Keratinocyte (primary cell): ENCODE data around the gene MRPS35. TPM values are rescaled to one million over a fixed set of nuclear protein-coding genes. Genes with fewer than 3 reads are reported as not detected.

Experiments used
- DNase-seq: peaks from one replicate; pipeline ENCODE4 v3.0.0-alpha.2; 2011; ENCODE audit warnings: low read depth, missing footprints, low spot score
- FAIRE-seq: peaks from 2 replicates; lab custom pipeline; 2011; peaks lifted over from hg19 to GRCh38; lab: Jason Lieb, UNC
- H2AFZ ChIP-seq: 2 replicates; pipeline ENCODE4 v1.6.0; 2012; ENCODE audit warnings: low read length, control low read depth, inconsistent platforms; ENCODE audit not compliant: control insufficient read depth
- H3K27ac ChIP-seq: 2 replicates; pipeline ENCODE4 v1.5.1; 2011; ENCODE audit warnings: low read length; ENCODE audit not compliant: control insufficient read depth, insufficient read depth
- H3K27me3 ChIP-seq: 3 replicates; pipeline ENCODE4 v1.6.0; 2011; ENCODE audit warnings: low read length; ENCODE audit not compliant: control insufficient read depth, insufficient read depth; ENCODE audit errors: extremely low read depth
- H3K36me3 ChIP-seq, 2 experiments: 2 replicates in 1 of 2; 3 replicates in 1 of 2; pipeline ENCODE4 v1.5.1; 2011; ENCODE audit warnings: low read length in 2 of 2, mild to moderate bottlenecking in 1 of 2; ENCODE audit not compliant: control insufficient read depth in 2 of 2, insufficient read depth in 2 of 2; ENCODE audit errors: extremely low read depth in 1 of 2
- H3K4me1 ChIP-seq: 3 replicates; pipeline ENCODE4 v1.5.1; 2011; ENCODE audit warnings: low read length; ENCODE audit not compliant: control insufficient read depth, insufficient read depth; ENCODE audit errors: extremely low read depth
- H3K4me2 ChIP-seq: 3 replicates; pipeline ENCODE4 v1.6.0; 2011; ENCODE audit warnings: low read depth, low read length; ENCODE audit not compliant: control insufficient read depth, insufficient read depth; ENCODE audit errors: extremely low read depth
- H3K4me3 ChIP-seq, 3 experiments: fragments of 200-600 bp in 1 of 3; sonication (generic) in 1 of 3; 2 replicates in 2 of 3; 3 replicates in 1 of 3; pipeline ENCODE4 v1.5.1; 2011 to 2016; ENCODE audit warnings: low read length in 3 of 3, mild to moderate bottlenecking in 3 of 3, control low read depth in 2 of 3, inconsistent platforms in 1 of 3, low read depth in 1 of 3, mixed read lengths in 1 of 3, mixed run types in 1 of 3, moderate library complexity in 1 of 3; ENCODE audit not compliant: control insufficient read depth in 2 of 3, insufficient read depth in 2 of 3; ENCODE audit errors: extremely low read depth in 1 of 3
- H3K79me2 ChIP-seq: 2 replicates; pipeline ENCODE4 v1.6.0; 2012; ENCODE audit warnings: low read length; ENCODE audit not compliant: control insufficient read depth, insufficient read depth
- H3K9ac ChIP-seq: 3 replicates; pipeline ENCODE4 v1.6.0; 2011; ENCODE audit warnings: low read length; ENCODE audit not compliant: control insufficient read depth, insufficient read depth; ENCODE audit errors: extremely low read depth
- H3K9me1 ChIP-seq: 3 replicates; pipeline ENCODE4 v1.6.0; 2011; ENCODE audit warnings: low read length; ENCODE audit not compliant: control insufficient read depth, insufficient read depth; ENCODE audit errors: extremely low read depth
- H3K9me3 ChIP-seq: 2 replicates; pipeline ENCODE4 v1.5.1; 2012; ENCODE audit warnings: low read depth, low read length; ENCODE audit not compliant: control insufficient read depth
- H4K20me1 ChIP-seq: 3 replicates; pipeline ENCODE4 v1.6.0; 2011; ENCODE audit warnings: low read length; ENCODE audit not compliant: control insufficient read depth, insufficient read depth; ENCODE audit errors: extremely low read depth
- CTCF ChIP-seq, 3 experiments: IDR thresholded peaks in 1 of 3; conservative IDR thresholded peaks in 1 of 3; optimal IDR thresholded peaks in 1 of 3; 2 replicates in 2 of 3; 3 replicates in 1 of 3; pipeline versions ENCODE3 to v1.5.1; 2011; ENCODE audit warnings: low read length in 3 of 3, mild to moderate bottlenecking in 3 of 3, moderate library complexity in 2 of 3, control low read depth in 1 of 3, inconsistent platforms in 1 of 3; ENCODE audit not compliant: insufficient read depth in 2 of 3; ENCODE audit errors: extremely low read depth in 1 of 3
- EZH2 ChIP-seq: IDR thresholded peaks from one replicate; pipeline ENCODE4 v1.6.1; 2012; ENCODE audit warnings: inconsistent platforms, mild to moderate bottlenecking, low read length, moderate library complexity
- dilution Hi-C: fragments of 300-500 bp; cut with MboI; formaldehyde crosslinking; loops from one replicate; pipeline ENCODE4 v1.7.0; 2020; ENCODE audit warnings: low sequenced_read_pairs; ENCODE audit not compliant: extremely low pct_ligation_motif_present
- polyA plus RNA-seq, 5 experiments: library from polyadenylated mRNA; depleted of rRNA in 3 of 5; stranded (reverse) in 3 of 5; stranded (forward) in 1 of 5; unstranded in 1 of 5; fragments of >200 nt; gene quantifications; 1 replicate in 1 of 5; 2 replicates in 3 of 5; 3 replicates in 1 of 5; pipeline versions ENCODE4 v1.2.1 to v1.2.3, GENCODE V29; 2011 to 2012; ENCODE audit warnings: missing spikeins in 2 of 5, low read depth in 1 of 5, low replicate concordance in 1 of 5

Gene MRPS35
- polyA plus RNA-seq, 1 donor (not counting 4 experiments of a cell fraction or from before 2014, with no cell fraction given): 60.1 TPM

- dilution Hi-C loops: no loop called here
- FAIRE-seq (no peak), DNase-seq (no peak)
- Histone ChIP-seq H3K4me2 (peak overlapping the region; percentile 99), H3K79me2 (peaks cover 53% of the 10 kb centered on the region), H2AFZ (no peak overlapping the region), H3K27ac (peak overlapping the region; percentile 73), H4K20me1 (no peaks in the 10 kb centered on the region), H3K27me3 (no peaks in the 10 kb centered on the region), H3K9me1 (no peaks in the 10 kb centered on the region), H3K4me3 (peak overlapping the region; percentile 71 to 82 (median 78)), H3K9ac (peak overlapping the region; percentile 89), H3K4me1 (peaks cover 43% of the 10 kb centered on the region), H3K9me3 (no peaks in the 10 kb centered on the region), H3K36me3 (peaks cover 0 to 12% of the 10 kb centered on the region in 2 experiments)
- TF ChIP-seq CTCF (optimal IDR thresholded peaks at IDR 0.05 in 1 of 3, IDR thresholded peaks at IDR 0.05 in 1 of 3, conservative IDR thresholded peaks at IDR 0.05 in 1 of 3; ENCODE audit: extremely low read depth in 1 of 3, insufficient read depth in 2 of 3, low read length in 3 of 3): no peak
- no peak for TF ChIP-seq EZH2
Observed at GRCh38 chr12:27781680-27782079, 71.0 kb downstream of the MRPS35 start.

- peak overlapping the region; percentile 99 for H3K4me2 ChIP-seq
- no peaks in the 10 kb centered on the region for H3K9me3 ChIP-seq
- H3K9ac ChIP-seq: no peak overlapping the region
- peaks cover 46% of the 10 kb centered on the region for H3K4me1 ChIP-seq
- TF ChIP-seq CTCF (optimal IDR thresholded peaks at IDR 0.05 in 1 of 3, IDR thresholded peaks at IDR 0.05 in 1 of 3, conservative IDR thresholded peaks at IDR 0.05 in 1 of 3; ENCODE audit: extremely low read depth in 1 of 3, insufficient read depth in 2 of 3, low read length in 3 of 3) (no peak), EZH2 (no peak)
- FAIRE-seq (no peak), DNase-seq (no peak)
- no peak overlapping the region for H2AFZ ChIP-seq
- H3K9me1 ChIP-seq: no peaks in the 10 kb centered on the region
- H3K27ac ChIP-seq: no peak overlapping the region
- H3K36me3 ChIP-seq: peaks cover 2 to 14% of the 10 kb centered on the region in 2 experiments
- H4K20me1 ChIP-seq: no peaks in the 10 kb centered on the region
- dilution Hi-C loops: no loop called here
- peak overlapping the region in 2 of 3 experiments; percentile 24 to 78 for H3K4me3 ChIP-seq
- peaks cover 60% of the 10 kb centered on the region for H3K79me2 ChIP-seq
- no peaks in the 10 kb centered on the region for H3K27me3 ChIP-seq
Observed at GRCh38 chr12:27782481-27782880, 71.8 kb downstream of the MRPS35 start.
